Trophoblast cell (in vitro differentiated cells and primary cell): Measurements from ENCODE around the gene WDR27.

Experiments
- DNase-seq, 2 donors: peaks; one replicate each; pipeline ENCODE4 v3.0.0-alpha.2; 2016
- H2AFZ ChIP-seq: 2 replicates; pipeline ENCODE4 v1.6.1; 2013; ENCODE audit warnings: low read length, moderate library complexity, mild to moderate bottlenecking; ENCODE audit not compliant: insufficient read depth, poor library complexity
- H2AK5ac ChIP-seq: 2 replicates; pipeline ENCODE4 v1.6.1; 2013; ENCODE audit warnings: mild to moderate bottlenecking, low read length
- H2BK120ac ChIP-seq: 2 replicates; pipeline ENCODE4 v1.6.1; 2013; ENCODE audit warnings: low read length, mild to moderate bottlenecking, moderate library complexity; ENCODE audit not compliant: insufficient read depth, poor library complexity
- H2BK12ac ChIP-seq: 2 replicates; pipeline ENCODE4 v1.6.1; 2013; ENCODE audit warnings: mild to moderate bottlenecking, low read length, moderate library complexity
- H2BK5ac ChIP-seq: 2 replicates; pipeline ENCODE4 v1.6.1; 2013; ENCODE audit warnings: low read length, low read depth, moderate library complexity, mild to moderate bottlenecking; ENCODE audit not compliant: poor library complexity
- H3K14ac ChIP-seq: 2 replicates; pipeline ENCODE4 v1.6.1; 2013; ENCODE audit warnings: mild to moderate bottlenecking, low read length
- H3K18ac ChIP-seq: 2 replicates; pipeline ENCODE4 v1.6.1; 2013; ENCODE audit warnings: mild to moderate bottlenecking, low read length
- H3K23ac ChIP-seq: 2 replicates; pipeline ENCODE4 v1.6.1; 2013; ENCODE audit warnings: low read length
- H3K27ac ChIP-seq: 2 replicates; pipeline ENCODE4 v1.5.1; 2013; ENCODE audit warnings: low read depth, mild to moderate bottlenecking, inconsistent platforms, low read length, moderate library complexity
- H3K27me3 ChIP-seq: 2 replicates; pipeline ENCODE4 v1.6.1; 2013; ENCODE audit warnings: inconsistent platforms, mild to moderate bottlenecking, low read length, moderate library complexity; ENCODE audit not compliant: insufficient read depth
- H3K36me3 ChIP-seq, 2 experiments: 1 replicate in 1 of 2; 2 replicates in 1 of 2; pipeline ENCODE4 v1.6.1; 2013; ENCODE audit warnings: low read length in 2 of 2, mild to moderate bottlenecking in 2 of 2, moderate library complexity in 1 of 2; ENCODE audit not compliant: insufficient read depth in 2 of 2, control insufficient read depth in 1 of 2
- H3K4ac ChIP-seq: 2 replicates; pipeline ENCODE4 v1.6.1; 2013; ENCODE audit warnings: low read depth, mild to moderate bottlenecking, low read length, moderate library complexity
- H3K4me1 ChIP-seq, 2 experiments: 1 replicate in 1 of 2; 2 replicates in 1 of 2; pipeline ENCODE4 v1.6.1; 2013; ENCODE audit warnings: low read length in 2 of 2, mild to moderate bottlenecking in 2 of 2, moderate library complexity in 1 of 2; ENCODE audit not compliant: insufficient read depth in 2 of 2, control insufficient read depth in 1 of 2
- H3K4me2 ChIP-seq: 2 replicates; pipeline ENCODE4 v1.6.1; 2013; ENCODE audit warnings: inconsistent platforms, mild to moderate bottlenecking, low read length, moderate library complexity
- H3K4me3 ChIP-seq: 2 replicates; pipeline ENCODE4 v1.5.1; 2013; ENCODE audit warnings: mild to moderate bottlenecking, low read depth, low read length, inconsistent platforms
- H3K79me1 ChIP-seq: one replicate; pipeline ENCODE4 v1.6.1; 2013; ENCODE audit warnings: low read length
- H3K79me2 ChIP-seq: 2 replicates; pipeline ENCODE4 v1.6.1; 2013; ENCODE audit warnings: low read length, mild to moderate bottlenecking; ENCODE audit not compliant: control insufficient read depth, insufficient read depth, poor library complexity
- H3K9ac ChIP-seq: 2 replicates; pipeline ENCODE4 v1.6.1; 2013; ENCODE audit warnings: mild to moderate bottlenecking, low read length
- H3K9me3 ChIP-seq: 2 replicates; pipeline ENCODE4 v1.6.1; 2013; ENCODE audit warnings: low read depth, mild to moderate bottlenecking, control low read depth, inconsistent platforms, low read length; ENCODE audit not compliant: insufficient read depth
- H4K12ac ChIP-seq: 2 replicates; pipeline ENCODE4 v1.6.1; 2013; ENCODE audit warnings: low read depth, mild to moderate bottlenecking, low read length, moderate library complexity
- H4K8ac ChIP-seq: 2 replicates; pipeline ENCODE4 v1.6.1; 2013; ENCODE audit warnings: low read depth, mild to moderate bottlenecking, low read length, moderate library complexity
- H4K91ac ChIP-seq: one replicate; pipeline ENCODE4 v1.6.1; 2013; ENCODE audit warnings: low read depth, mild to moderate bottlenecking, low read length, moderate library complexity
- WGBS: extraction: QIAGEN DNeasy Blood & Tissue Kit; methylation state at CpG from one replicate; pipeline ENCODE4 v1.1.7; 2013; ENCODE audit warnings: missing lambda C conversion rate; ENCODE audit not compliant: insufficient read length, insufficient coverage; ENCODE audit errors: extremely low coverage; 5-methylcytosine and 5-hydroxymethylcytosine counted together

Gene WDR27

GRCh38 chr6:169639653-169640278 lies 62.1 kb downstream of the WDR27 start:
- H3K4me1 ChIP-seq, result peaks cover 0 to 2% of the 10 kb centered on the region in 2 experiments
- H3K36me3 ChIP-seq, result peaks cover 1 to 9% of the 10 kb centered on the region in 2 experiments
- no peak overlapping the region for H3K18ac ChIP-seq
- H2BK5ac ChIP-seq, result no peak overlapping the region
- H3K14ac ChIP-seq, result no peak overlapping the region
- H4K12ac ChIP-seq, result no peak overlapping the region
- H3K9me3 ChIP-seq, result peaks cover 1% of the 10 kb centered on the region
- H3K79me2 ChIP-seq, result no peaks in the 10 kb centered on the region
- H2BK120ac ChIP-seq, result no peak overlapping the region
- no CpG with 5 or more reads among the region's 21 CpGs for WGBS
- H2AK5ac ChIP-seq, result no peak overlapping the region
- no peak overlapping the region for H3K27ac ChIP-seq
- no peak overlapping the region for H3K4ac ChIP-seq
- H4K8ac ChIP-seq, result no peak overlapping the region
- H3K9ac ChIP-seq, result no peak overlapping the region
- H3K27me3 ChIP-seq, result no peaks in the 10 kb centered on the region
- no peak overlapping the region for H3K4me3 ChIP-seq
- H3K23ac ChIP-seq, result no peak overlapping the region
- no peaks in the 10 kb centered on the region for H3K79me1 ChIP-seq
- H3K4me2 ChIP-seq, result no peak overlapping the region
- no peak overlapping the region for H2AFZ ChIP-seq
- no peak for DNase-seq
- no peak overlapping the region for H4K91ac ChIP-seq
- no peak overlapping the region for H2BK12ac ChIP-seq

- H3K23ac ChIP-seq, result no peak overlapping the region
- H3K4me3 ChIP-seq, result peak overlapping the region; percentile 51
- no peak overlapping the region for H2AFZ ChIP-seq
- H3K79me1 ChIP-seq, result no peaks in the 10 kb centered on the region
- no peak overlapping the region for H3K27ac ChIP-seq
- no CpG with 5 or more reads among the region's 19 CpGs for WGBS
- no peak overlapping the region for H4K91ac ChIP-seq
- H3K4ac ChIP-seq, result no peak overlapping the region
- H3K9me3 ChIP-seq, result peaks cover 1% of the 10 kb centered on the region
- H3K14ac ChIP-seq, result no peak overlapping the region
- no peak overlapping the region for H4K8ac ChIP-seq
- no peak overlapping the region for H2BK12ac ChIP-seq
- H4K12ac ChIP-seq, result peak overlapping the region; percentile 49
- H2BK5ac ChIP-seq, result no peak overlapping the region
- no peak overlapping the region for H3K18ac ChIP-seq
- peaks cover 0 to 2% of the 10 kb centered on the region in 2 experiments for H3K4me1 ChIP-seq
- no peaks in the 10 kb centered on the region for H3K27me3 ChIP-seq
- no peak overlapping the region for H3K9ac ChIP-seq
- no peaks in the 10 kb centered on the region for H3K79me2 ChIP-seq
- DNase-seq, result no peak
- H3K36me3 ChIP-seq, result peaks cover 6 to 13% of the 10 kb centered on the region in 2 experiments
- H2BK120ac ChIP-seq, result no peak overlapping the region
- no peak overlapping the region for H2AK5ac ChIP-seq
- no peak overlapping the region for H3K4me2 ChIP-seq
These were observed 62.9 kb downstream of the WDR27 start for GRCh38 chr6:169638915-169639314.

- Histone ChIP-seq H3K4me1 (peaks cover 0 to 2% of the 10 kb centered on the region in 2 experiments), H3K18ac (no peak overlapping the region), H3K79me1 (no peaks in the 10 kb centered on the region), H2BK120ac (no peak overlapping the region), H3K36me3 (peaks cover 6 to 14% of the 10 kb centered on the region in 2 experiments), H4K12ac (no peak overlapping the region), H3K4me3 (no peak overlapping the region), H2BK12ac (no peak overlapping the region), H3K23ac (no peak overlapping the region), H3K79me2 (no peaks in the 10 kb centered on the region), H2BK5ac (no peak overlapping the region), H3K27ac (no peak overlapping the region), H3K14ac (no peak overlapping the region), H2AK5ac (no peak overlapping the region), H4K8ac (no peak overlapping the region), H2AFZ (no peak overlapping the region), H3K27me3 (no peaks in the 10 kb centered on the region), H4K91ac (no peak overlapping the region), H3K9me3 (peaks cover 1% of the 10 kb centered on the region), H3K4ac (no peak overlapping the region), H3K4me2 (no peak overlapping the region), H3K9ac (no peak overlapping the region)
- no peak for DNase-seq
- no CpG with 5 or more reads among the region's 14 CpGs for WGBS
These were observed 63.4 kb downstream of the WDR27 start for GRCh38 chr6:169638388-169638787.

GRCh38 chr6:169635345-169635744 lies 66.5 kb downstream of the WDR27 start:
- Histone ChIP-seq H2AK5ac (no peak overlapping the region), H3K18ac (no peak overlapping the region), H3K79me1 (no peaks in the 10 kb centered on the region), H4K12ac (no peak overlapping the region), H4K91ac (no peak overlapping the region), H3K27me3 (no peaks in the 10 kb centered on the region), H3K27ac (no peak overlapping the region), H2BK12ac (no peak overlapping the region), H2BK120ac (no peak overlapping the region), H3K79me2 (no peaks in the 10 kb centered on the region), H3K9ac (no peak overlapping the region), H3K36me3 (peaks cover 10 to 17% of the 10 kb centered on the region in 2 experiments), H3K4ac (no peak overlapping the region), H2AFZ (no peak overlapping the region), H3K4me2 (no peak overlapping the region), H2BK5ac (no peak overlapping the region), H3K14ac (no peak overlapping the region), H3K4me1 (peaks cover 0 to 2% of the 10 kb centered on the region in 2 experiments), H3K9me3 (peaks cover 1% of the 10 kb centered on the region), H3K23ac (no peak overlapping the region), H3K4me3 (no peak overlapping the region), H4K8ac (no peak overlapping the region)
- no CpG with 5 or more reads among the region's 12 CpGs for WGBS
- DNase-seq, result no peak
